ENCODE measurements around the gene DPP7.

Gene DPP7

DNA sequence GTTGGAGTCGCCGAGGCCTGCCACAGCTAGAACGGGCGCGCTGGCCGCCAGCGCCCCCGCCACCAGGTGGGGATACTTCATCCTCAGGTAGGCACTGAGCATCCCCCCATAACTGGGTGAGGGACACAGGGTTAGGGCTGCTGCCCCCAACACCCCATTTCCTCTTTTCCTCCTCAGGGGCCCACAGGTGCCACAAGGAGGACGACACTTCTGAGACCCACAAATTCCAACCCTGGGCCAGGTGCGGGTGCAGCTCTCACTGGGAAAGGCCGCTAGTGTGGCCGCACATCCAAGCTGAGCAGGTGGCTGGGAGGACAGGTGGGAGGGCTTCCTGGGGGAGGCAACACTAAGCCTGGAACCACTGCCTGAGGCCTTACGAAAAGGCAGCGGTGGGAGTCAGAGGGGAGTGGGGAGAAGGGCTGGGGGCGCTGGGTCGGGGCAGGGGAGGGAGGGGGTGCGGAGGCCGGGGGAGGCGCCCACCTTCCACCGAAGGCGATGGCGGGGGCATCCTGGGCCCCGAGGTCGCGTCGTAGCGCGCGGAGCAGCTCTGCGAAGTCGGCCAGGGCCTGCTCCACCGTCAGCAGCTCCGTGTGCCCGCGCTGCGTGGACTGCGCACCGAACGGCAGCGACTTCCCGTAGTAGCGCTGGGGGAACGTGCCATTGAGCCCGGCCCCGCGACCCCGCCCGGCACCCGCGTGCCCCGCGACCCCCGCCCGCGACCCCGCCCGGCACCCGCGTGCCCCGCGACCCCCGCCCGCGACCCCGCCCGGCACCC lies 961 bp downstream of the DPP7 start:
- no peak overlapping the region for H3K4me3 ChIP-seq (ENCODE audit: low read depth, low read length)
- H3K27ac ChIP-seq (ENCODE audit: extremely low read depth, low read depth, low read length), result no peak overlapping the region
- no peak for TF ChIP-seq ZNF350 (tag by site-specific recombination; IDR thresholded peaks at IDR 0.05)
- TF ChIP-seq, protein P1, sequence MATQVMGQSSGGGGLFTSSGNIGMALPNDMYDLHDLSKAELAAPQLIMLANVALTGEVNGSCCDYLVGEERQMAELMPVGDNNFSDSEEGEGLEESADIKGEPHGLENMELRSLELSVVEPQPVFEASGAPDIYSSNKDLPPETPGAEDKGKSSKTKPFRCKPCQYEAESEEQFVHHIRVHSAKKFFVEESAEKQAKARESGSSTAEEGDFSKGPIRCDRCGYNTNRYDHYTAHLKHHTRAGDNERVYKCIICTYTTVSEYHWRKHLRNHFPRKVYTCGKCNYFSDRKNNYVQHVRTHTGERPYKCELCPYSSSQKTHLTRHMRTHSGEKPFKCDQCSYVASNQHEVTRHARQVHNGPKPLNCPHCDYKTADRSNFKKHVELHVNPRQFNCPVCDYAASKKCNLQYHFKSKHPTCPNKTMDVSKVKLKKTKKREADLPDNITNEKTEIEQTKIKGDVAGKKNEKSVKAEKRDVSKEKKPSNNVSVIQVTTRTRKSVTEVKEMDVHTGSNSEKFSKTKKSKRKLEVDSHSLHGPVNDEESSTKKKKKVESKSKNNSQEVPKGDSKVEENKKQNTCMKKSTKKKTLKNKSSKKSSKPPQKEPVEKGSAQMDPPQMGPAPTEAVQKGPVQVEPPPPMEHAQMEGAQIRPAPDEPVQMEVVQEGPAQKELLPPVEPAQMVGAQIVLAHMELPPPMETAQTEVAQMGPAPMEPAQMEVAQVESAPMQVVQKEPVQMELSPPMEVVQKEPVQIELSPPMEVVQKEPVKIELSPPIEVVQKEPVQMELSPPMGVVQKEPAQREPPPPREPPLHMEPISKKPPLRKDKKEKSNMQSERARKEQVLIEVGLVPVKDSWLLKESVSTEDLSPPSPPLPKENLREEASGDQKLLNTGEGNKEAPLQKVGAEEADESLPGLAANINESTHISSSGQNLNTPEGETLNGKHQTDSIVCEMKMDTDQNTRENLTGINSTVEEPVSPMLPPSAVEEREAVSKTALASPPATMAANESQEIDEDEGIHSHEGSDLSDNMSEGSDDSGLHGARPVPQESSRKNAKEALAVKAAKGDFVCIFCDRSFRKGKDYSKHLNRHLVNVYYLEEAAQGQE (tag by site-specific recombination; IDR thresholded peaks at IDR 0.05), result no peak
- TF ChIP-seq ZNF311 (tag by site-specific recombination; IDR thresholded peaks at IDR 0.05; ENCODE audit: borderline replicate concordance), result no peak
- TF ChIP-seq YY2 (tag by site-specific recombination; IDR thresholded peaks at IDR 0.05), result no peak
- TF ChIP-seq ZNF157 (tag by site-specific recombination; IDR thresholded peaks at IDR 0.05), result no peak
- no peak for TF ChIP-seq ZNF776 (tag by site-specific recombination; IDR thresholded peaks at IDR 0.05; ENCODE audit: borderline replicate concordance)
- no peak for TF ChIP-seq ZNF560 (tag by site-specific recombination; IDR thresholded peaks at IDR 0.05; ENCODE audit: borderline replicate concordance)
- TF ChIP-seq, protein P2, sequence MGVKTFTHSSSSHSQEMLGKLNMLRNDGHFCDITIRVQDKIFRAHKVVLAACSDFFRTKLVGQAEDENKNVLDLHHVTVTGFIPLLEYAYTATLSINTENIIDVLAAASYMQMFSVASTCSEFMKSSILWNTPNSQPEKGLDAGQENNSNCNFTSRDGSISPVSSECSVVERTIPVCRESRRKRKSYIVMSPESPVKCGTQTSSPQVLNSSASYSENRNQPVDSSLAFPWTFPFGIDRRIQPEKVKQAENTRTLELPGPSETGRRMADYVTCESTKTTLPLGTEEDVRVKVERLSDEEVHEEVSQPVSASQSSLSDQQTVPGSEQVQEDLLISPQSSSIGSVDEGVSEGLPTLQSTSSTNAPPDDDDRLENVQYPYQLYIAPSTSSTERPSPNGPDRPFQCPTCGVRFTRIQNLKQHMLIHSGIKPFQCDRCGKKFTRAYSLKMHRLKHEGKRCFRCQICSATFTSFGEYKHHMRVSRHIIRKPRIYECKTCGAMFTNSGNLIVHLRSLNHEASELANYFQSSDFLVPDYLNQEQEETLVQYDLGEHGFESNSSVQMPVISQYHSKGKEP (tag by site-specific recombination; IDR thresholded peaks at IDR 0.05), result no peak
- TF ChIP-seq, protein P3, sequence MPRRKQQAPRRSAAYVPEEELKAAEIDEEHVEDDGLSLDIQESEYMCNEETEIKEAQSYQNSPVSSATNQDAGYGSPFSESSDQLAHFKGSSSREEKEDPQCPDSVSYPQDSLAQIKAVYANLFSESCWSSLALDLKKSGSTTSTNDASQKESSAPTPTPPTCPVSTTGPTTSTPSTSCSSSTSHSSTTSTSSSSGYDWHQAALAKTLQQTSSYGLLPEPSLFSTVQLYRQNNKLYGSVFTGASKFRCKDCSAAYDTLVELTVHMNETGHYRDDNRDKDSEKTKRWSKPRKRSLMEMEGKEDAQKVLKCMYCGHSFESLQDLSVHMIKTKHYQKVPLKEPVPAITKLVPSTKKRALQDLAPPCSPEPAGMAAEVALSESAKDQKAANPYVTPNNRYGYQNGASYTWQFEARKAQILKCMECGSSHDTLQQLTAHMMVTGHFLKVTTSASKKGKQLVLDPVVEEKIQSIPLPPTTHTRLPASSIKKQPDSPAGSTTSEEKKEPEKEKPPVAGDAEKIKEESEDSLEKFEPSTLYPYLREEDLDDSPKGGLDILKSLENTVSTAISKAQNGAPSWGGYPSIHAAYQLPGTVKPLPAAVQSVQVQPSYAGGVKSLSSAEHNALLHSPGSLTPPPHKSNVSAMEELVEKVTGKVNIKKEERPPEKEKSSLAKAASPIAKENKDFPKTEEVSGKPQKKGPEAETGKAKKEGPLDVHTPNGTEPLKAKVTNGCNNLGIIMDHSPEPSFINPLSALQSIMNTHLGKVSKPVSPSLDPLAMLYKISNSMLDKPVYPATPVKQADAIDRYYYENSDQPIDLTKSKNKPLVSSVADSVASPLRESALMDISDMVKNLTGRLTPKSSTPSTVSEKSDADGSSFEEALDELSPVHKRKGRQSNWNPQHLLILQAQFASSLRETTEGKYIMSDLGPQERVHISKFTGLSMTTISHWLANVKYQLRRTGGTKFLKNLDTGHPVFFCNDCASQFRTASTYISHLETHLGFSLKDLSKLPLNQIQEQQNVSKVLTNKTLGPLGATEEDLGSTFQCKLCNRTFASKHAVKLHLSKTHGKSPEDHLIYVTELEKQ (tag by site-specific recombination; IDR thresholded peaks at IDR 0.05; ENCODE audit: borderline replicate concordance), result no peak
- TF ChIP-seq ZNF518A (tag by site-specific recombination; conservative IDR thresholded peaks at IDR 0.05; ENCODE audit: low read depth), result no peak
- TF ChIP-seq ZNF571 (tag by site-specific recombination; IDR thresholded peaks at IDR 0.05), result no peak
- no peak for TF ChIP-seq ZNF169 (tag by site-specific recombination; IDR thresholded peaks at IDR 0.05)
- TF ChIP-seq ZNF404 (tag by site-specific recombination; IDR thresholded peaks at IDR 0.05), result no peak
- TF ChIP-seq ZNF670 (tag by site-specific recombination; IDR thresholded peaks at IDR 0.05; ENCODE audit: low read depth), result no peak
- TF ChIP-seq ZNF223 (tag by site-specific recombination; IDR thresholded peaks at IDR 0.05), result no peak
- no peak for TF ChIP-seq SCRT1 (tag by site-specific recombination; IDR thresholded peaks at IDR 0.05; ENCODE audit: borderline replicate concordance)
- no peak for TF ChIP-seq ZNF24 (tag by site-specific recombination; IDR thresholded peaks at IDR 0.05)
- TF ChIP-seq GLI4 (tag by site-specific recombination; IDR thresholded peaks at IDR 0.05), result no peak
- no peak for TF ChIP-seq ZNF501 (tag by site-specific recombination; IDR thresholded peaks at IDR 0.05)
- TF ChIP-seq ZNF660 (tag by site-specific recombination; IDR thresholded peaks at IDR 0.05), result no peak
- H3K4me1 ChIP-seq (ENCODE audit: control insufficient read depth, insufficient read depth, low read length), result no peaks in the 10 kb centered on the region
- POLR2A ChIA-PET, result interaction anchor here (1.1 to 1.4 kb wide), 2 partner anchors 24 to 127 kb away, joined by 4 to 6 read pairs; partner anchors contain the start of gene TUBB4B
- peaks cover 0 to 15% of the 10 kb centered on the region in 2 experiments; a peak in 1 of 3 replicates for H3K36me3 ChIP-seq (ENCODE audit: control insufficient read depth in 2 of 2, insufficient read depth in 1 of 2, low read length in 2 of 2)
- CTCF ChIA-PET, result interaction anchor here (0.6 to 1.9 kb wide), 3 partner anchors 46 to 122 kb away, joined by 4 read pairs; no protein-coding TSS in a partner anchor
- no peaks in the 10 kb centered on the region for H3K9me3 ChIP-seq (ENCODE audit: control insufficient read depth, insufficient read depth, low read depth, low read length)
